ENCODE measurements around the gene CERS6.

DNA sequence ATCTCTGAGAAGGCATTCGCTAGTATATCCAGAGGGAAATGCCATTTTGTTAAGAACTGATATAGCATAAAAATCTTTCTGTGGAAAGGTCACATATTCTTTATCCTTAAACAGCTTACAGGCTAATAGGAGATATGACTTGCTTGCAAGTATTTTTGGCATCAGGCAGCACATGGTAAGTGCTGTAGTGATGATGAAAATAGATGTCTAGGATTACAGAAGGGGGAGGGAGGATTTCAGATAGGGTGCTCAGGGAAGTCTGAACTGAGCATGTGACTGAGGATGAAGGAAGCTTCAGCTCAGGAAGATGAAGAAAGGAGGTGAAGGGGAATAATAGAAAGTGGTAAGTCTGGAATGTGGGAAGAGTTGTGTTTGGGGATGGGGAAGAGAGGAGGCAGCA is 187.9 kb downstream of the CERS6 start:
- TF ChIP-seq CTCF (optimal IDR thresholded peaks at IDR 0.05 in 1 of 3, IDR thresholded peaks at IDR 0.05 in 1 of 3, conservative IDR thresholded peaks at IDR 0.05 in 1 of 3; ENCODE audit: extremely low read depth in 1 of 3, insufficient read depth in 2 of 3, low read length in 3 of 3) (no peak), EZH2 (IDR thresholded peaks at IDR 0.05; ENCODE audit: low read length) (no peak)
